Thyroid gland (tissue), 4 donors: Measurements from ENCODE around the gene ALOX15B. TPM values are rescaled to one million over a fixed set of nuclear protein-coding genes. Genes with fewer than 3 reads are reported as not detected.

Experiments
- DNase-seq, 2 donors: peaks; one replicate each; pipeline ENCODE4 v3.0.0-alpha.2; 2019
- H3K27ac ChIP-seq, 3 donors: fragments of 200-600 bp; sonication (generic); 1 replicate in 2 of 3; 2 replicates in 1 of 3; pipeline ENCODE4 v1.5.1; 2016 to 2019; ENCODE audit warnings: mild to moderate bottlenecking in 1 of 3, moderate library complexity in 1 of 3
- H3K27me3 ChIP-seq: fragments of 200-600 bp; sonication (generic); one replicate; pipeline ENCODE4 v1.5.1; 2019
- H3K36me3 ChIP-seq, 2 donors: fragments of 200-600 bp; sonication (generic); one replicate each; pipeline ENCODE4 v1.5.1; 2016 to 2019
- H3K4me1 ChIP-seq, 2 donors: fragments of 200-600 bp; sonication (generic); one replicate each; pipeline ENCODE4 v1.5.1; 2017 to 2019
- H3K4me3 ChIP-seq, 3 donors: fragments of 200-600 bp; sonication (generic); replicated peaks in 1 of 3; 1 replicate in 2 of 3; 2 replicates in 1 of 3; pipeline ENCODE4 v1.5.1; 2016; ENCODE audit warnings: mild to moderate bottlenecking in 1 of 3
- H3K9me3 ChIP-seq: fragments of 200-600 bp; sonication (generic); one replicate; pipeline ENCODE4 v1.5.1; 2017
- CTCF ChIP-seq, 6 experiments: fragments of 200-600 bp in 3 of 6; fragments of 450-650 bp in 3 of 6; sonication (generic) in 3 of 6; IDR thresholded peaks; one replicate each; pipeline ENCODE4 v1.5.1; 2016 to 2019; ENCODE audit warnings: antibody characterized with exemption in 6 of 6, mild to moderate bottlenecking in 2 of 6, inconsistent platforms in 1 of 6, moderate library complexity in 1 of 6
- POLR2A ChIP-seq, 2 donors: fragments of 450-650 bp; IDR thresholded peaks; one replicate each; pipeline ENCODE4 v1.6.1; 2017; ENCODE audit warnings: antibody characterized with exemption in 2 of 2, mild to moderate bottlenecking in 2 of 2, moderate library complexity in 1 of 2
- WGBS, 2 donors: methylation state at CpG; one replicate each; pipeline ENCODE4 v1.1.5; 2017; 5-methylcytosine and 5-hydroxymethylcytosine counted together
- intact Hi-C: fragments of 100-400 bp; cut with DNase I; formaldehyde crosslinking; loops from one replicate; pipeline ENCODE4 v1.15.1; 2023
- total RNA-seq, 4 donors: library from RNA; depleted of rRNA; stranded (reverse); fragments of >200 nt; gene quantifications; one replicate each; pipeline ENCODE4 v1.2.3, GENCODE V29; 2016

Gene ALOX15B
- total RNA-seq, 4 donors from 2014 or later: 0.67 to 3.3 (median 1.1) TPM

- H3K4me3 ChIP-seq: no peak within 1 kb of the TSS
- TF ChIP-seq CTCF (IDR thresholded peaks at IDR 0.05) (no peak), POLR2A (IDR thresholded peaks at IDR 0.05) (no peak)
- H3K27me3 ChIP-seq: no peaks in the 10 kb centered on the region
- H3K4me1 ChIP-seq: no peaks in the 10 kb centered on the region
- intact Hi-C loops: no loop called here
- H3K36me3 ChIP-seq: no peaks in the 10 kb centered on the region
- DNase-seq: no peak
- no peaks in the 10 kb centered on the region for H3K9me3 ChIP-seq
- WGBS, 2 donors: 74 to 80% methylated on average over 17 to 20 of the region's 20 CpGs
- no peak within 1 kb of the TSS for H3K27ac ChIP-seq
Measured at GRCh38 chr17:8087075-8087951, 48.5 kb downstream of the ALOX15B start, which contains the start of gene ALOX12B. Gene ALOX12B, minus strand, starts transcription at chr17:8087716. Its CDS starts 274 bp downstream, at chr17:8087442.

- H3K4me3 ChIP-seq: no peak overlapping the region
- DNase-seq: no peak
- WGBS, 2 donors: 73 to 83% methylated on average over 5 of the region's 5 CpGs
- H3K9me3 ChIP-seq: no peaks in the 10 kb centered on the region
- TF ChIP-seq POLR2A (IDR thresholded peaks at IDR 0.05): no peak
- no peak for TF ChIP-seq CTCF (IDR thresholded peaks at IDR 0.05)
- H3K27ac ChIP-seq: no peak overlapping the region
- H3K4me1 ChIP-seq: no peaks in the 10 kb centered on the region
- intact Hi-C loops: no loop called here
- no peaks in the 10 kb centered on the region for H3K27me3 ChIP-seq
- H3K36me3 ChIP-seq: no peaks in the 10 kb centered on the region
Measured at GRCh38 chr17:8087952-8088230, 49.0 kb downstream of the ALOX15B start.

- intact Hi-C loops: no loop called here
- Histone ChIP-seq H3K27me3 (no peaks in the 10 kb centered on the region), H3K4me3 (no peak overlapping the region), H3K36me3 (no peaks in the 10 kb centered on the region), H3K9me3 (no peaks in the 10 kb centered on the region), H3K27ac (no peak overlapping the region), H3K4me1 (no peaks in the 10 kb centered on the region)
- 67 to 68% methylated on average over 6 of the region's 6 CpGs for WGBS, 2 donors
- no peak for TF ChIP-seq CTCF (IDR thresholded peaks at IDR 0.05)
- no peak for TF ChIP-seq POLR2A (IDR thresholded peaks at IDR 0.05)
- no peak for DNase-seq
Measured at GRCh38 chr17:8089728-8090127, 50.9 kb downstream of the ALOX15B start.

- no peak for DNase-seq
- intact Hi-C loops: no loop called here
- H3K36me3 ChIP-seq: no peaks in the 10 kb centered on the region
- H3K27me3 ChIP-seq: no peaks in the 10 kb centered on the region
- no peaks in the 10 kb centered on the region for H3K4me1 ChIP-seq
- no peak overlapping the region for H3K27ac ChIP-seq
- no peaks in the 10 kb centered on the region for H3K9me3 ChIP-seq
- no peak overlapping the region for H3K4me3 ChIP-seq
- WGBS, 2 donors: 44 to 46% methylated on average over 9 of the region's 9 CpGs
- TF ChIP-seq POLR2A (IDR thresholded peaks at IDR 0.05) (no peak), CTCF (IDR thresholded peaks at IDR 0.05) (no peak)
Measured at GRCh38 chr17:8091033-8091687, 52.3 kb downstream of the ALOX15B start.

GRCh38 chr17:8095361-8095760, 56.5 kb downstream of the ALOX15B start:
- no peak overlapping the region for H3K4me3 ChIP-seq
- no peaks in the 10 kb centered on the region for H3K27me3 ChIP-seq
- no peaks in the 10 kb centered on the region for H3K36me3 ChIP-seq
- DNase-seq: no peak
- no peak overlapping the region for H3K27ac ChIP-seq
- H3K4me1 ChIP-seq: peaks cover 0 to 5% of the 10 kb centered on the region in 2 donors
- no peaks in the 10 kb centered on the region for H3K9me3 ChIP-seq
- TF ChIP-seq CTCF (IDR thresholded peaks at IDR 0.05) (no peak), POLR2A (IDR thresholded peaks at IDR 0.05) (no peak)
- intact Hi-C loops: no loop called here
- 73 to 80% methylated on average over 6 of the region's 6 CpGs for WGBS, 2 donors
